Psoas muscle (tissue), 8 donors: Measurements from ENCODE around the gene MSMP. TPM values are rescaled to one million over a fixed set of nuclear protein-coding genes. Genes with fewer than 3 reads are reported as not detected.
A peak's percentile ranks its signal among the peaks of the same experiment; 100 is the strongest.

Source experiments
- ATAC-seq, 4 donors: fragments of 200-7000 bp; cut with Tn5 transposase; one replicate each; pipeline ENCODE4 v1.9.1; 2020; ENCODE audit warnings: moderate library complexity in 3 of 4, mild to moderate bottlenecking in 2 of 4
- DNase-seq, 2 donors: peaks; one replicate each; pipeline ENCODE4 v3.0.0-alpha.2; 2020
- H3K27ac ChIP-seq: fragments of 200-600 bp; one replicate; pipeline ENCODE4 v1.8.0; 2022
- H3K27me3 ChIP-seq, 3 donors: fragments of 200-600 bp in 1 of 3; one replicate each; pipeline versions ENCODE4 v1.6.1 to v1.8.0; 2013 to 2022; ENCODE audit warnings: low read length in 2 of 3, mild to moderate bottlenecking in 2 of 3, moderate library complexity in 1 of 3; ENCODE audit not compliant: insufficient read depth in 3 of 3
- H3K36me3 ChIP-seq, 2 donors: fragments of 200-600 bp in 1 of 2; one replicate each; pipeline versions ENCODE4 v1.6.1 to v1.8.0; 2013 to 2022; ENCODE audit warnings: low read depth in 1 of 2, mild to moderate bottlenecking in 1 of 2, moderate library complexity in 1 of 2; ENCODE audit not compliant: insufficient read depth in 1 of 2
- H3K4me1 ChIP-seq: fragments of 200-600 bp; one replicate; pipeline ENCODE4 v1.8.0; 2022
- H3K4me3 ChIP-seq: fragments of 200-600 bp; one replicate; pipeline ENCODE4 v1.8.0; 2022; ENCODE audit warnings: mild to moderate bottlenecking
- H3K9me3 ChIP-seq: fragments of 200-600 bp; one replicate; pipeline ENCODE4 v1.8.0; 2022
- CTCF ChIP-seq: fragments of 200-600 bp; IDR thresholded peaks from one replicate; pipeline ENCODE4 v1.8.0; 2022; ENCODE audit warnings: antibody characterized with exemption
- WGBS, 3 donors: extraction: QIAGEN DNeasy Blood & Tissue Kit; methylation state at CpG; one replicate each; pipeline versions ENCODE4 v1.1.6 to v1.1.7; 2013; 5-methylcytosine and 5-hydroxymethylcytosine counted together
- intact Hi-C, 2 donors: fragments of 100-400 bp; cut with DNase I; formaldehyde crosslinking; loops; one replicate each; pipeline versions ENCODE4 v1.11.0 to v1.14.2; 2022
- polyA plus RNA-seq, 3 donors: library from polyadenylated mRNA; stranded (reverse); fragments of 200-250 nt; gene quantifications; one replicate each; pipeline ENCODE4 v1.2.3, GENCODE V29; 2013
- total RNA-seq, 4 donors: library from RNA; stranded (reverse); fragmentation: NEBNext Ultra II Directional in 2 of 4; extraction: Animal tissue kit (Norgen Biotek cat#: 25700) in 2 of 4; gene quantifications; one replicate each; pipeline versions ENCODE4 v1.2.1 to v1.2.4, GENCODE V29; 2021 to 2023
- donor health status: healthy with polysubstance abuse.
- donor health status: DM: no; HTN: no; CAD: no; lungs with moderate emphysema.
- donor health status: Bipolar disorder and iron deficiency.
- donor health status: healthy.
- donor health status: DM: yes; HTN: yes; CAD: no.
- donor health status: DM: no; HTN: no; CAD: no.
- donor health status: DM: no; HTN: no; CAD: no.
- donor health status: DM: yes; HTN: yes; CAD: no.

Gene MSMP
- total and polyA plus RNA-seq, 7 donors = 0.16 to 1.2 TPM; not detected in 5

DNA sequence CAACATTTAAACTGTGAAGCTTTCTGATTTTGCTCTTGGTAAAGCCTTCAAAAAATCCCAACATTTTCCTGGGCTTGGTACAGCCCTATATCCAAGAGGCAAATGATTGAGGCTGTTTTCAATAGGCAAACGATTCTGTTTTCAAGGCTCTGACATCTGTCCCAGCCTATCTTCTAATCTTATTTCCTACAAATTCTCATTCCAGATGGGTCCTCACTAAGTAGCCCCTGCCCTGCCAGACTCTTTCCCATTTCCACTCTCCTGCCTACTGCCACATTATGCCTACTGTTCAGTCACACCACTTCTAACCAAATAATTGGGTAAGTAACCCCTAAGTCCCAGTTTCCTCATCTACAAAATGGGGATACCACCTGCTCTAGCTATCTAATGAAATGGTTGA is 8.5 kb downstream of the MSMP start:
- Histone ChIP-seq H3K27ac (peak overlapping the region; percentile 90), H3K4me3 (peak overlapping the region; percentile 93), H3K36me3 (peaks cover 26 to 64% of the 10 kb centered on the region in 2 donors), H3K27me3 (no peaks in the 10 kb centered on the region), H3K4me1 (peaks cover 47% of the 10 kb centered on the region), H3K9me3 (no peaks in the 10 kb centered on the region)
- TF ChIP-seq CTCF = no peak
- intact Hi-C loops = no loop called here
- no peak for ATAC-seq
- WGBS, 3 donors = 24 to 46% (median 31%) methylated on average over 1 of the region's 1 CpG
- DNase-seq = no peak

DNA sequence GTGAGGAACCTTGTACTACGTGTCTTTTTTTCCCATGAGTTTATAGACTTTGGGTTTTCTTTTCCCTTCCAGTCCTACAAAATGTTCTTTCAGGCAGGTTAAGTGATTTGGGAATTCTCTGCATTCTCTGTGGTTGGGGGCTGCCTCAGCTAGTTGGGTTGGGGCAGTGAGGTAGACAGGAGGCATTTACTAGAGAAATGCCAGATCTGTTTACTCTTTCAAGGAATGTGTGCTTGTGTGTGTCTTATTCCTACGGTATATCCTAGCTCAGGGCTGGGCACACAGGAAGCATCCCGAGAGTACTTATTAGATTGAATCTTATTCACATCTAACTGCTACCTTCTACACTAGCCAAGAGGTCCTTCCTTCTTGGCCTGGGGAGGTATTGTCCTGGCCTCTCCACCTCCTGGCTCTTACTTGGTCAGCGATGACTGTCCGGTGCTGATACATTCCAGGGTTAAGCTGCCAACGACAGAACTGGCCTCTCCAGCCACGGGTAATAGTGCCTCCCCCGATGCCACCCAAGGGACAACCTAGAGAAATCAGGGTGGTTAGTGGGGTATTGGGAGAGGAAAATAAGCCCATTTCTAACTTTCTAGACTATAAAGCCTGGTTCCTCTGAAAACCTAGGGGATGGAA is 10.1 kb downstream of the MSMP start:
- Histone ChIP-seq H3K4me1 (peaks cover 41% of the 10 kb centered on the region), H3K27me3 (no peaks in the 10 kb centered on the region), H3K36me3 (peaks cover 39 to 76% of the 10 kb centered on the region in 2 donors), H3K4me3 (no peak overlapping the region), H3K27ac (peak overlapping the region; percentile 7), H3K9me3 (no peaks in the 10 kb centered on the region)
- TF ChIP-seq CTCF = no peak
- 52 to 71% (median 57%) methylated on average over 8 of the region's 8 CpGs for WGBS, 3 donors
- intact Hi-C loops = no loop called here
- DNase-seq = no peak
- ATAC-seq = no peak

GRCh38 chr9:35743452-35743851 is 10.6 kb downstream of the MSMP start:
- no peak overlapping the region for H3K27ac ChIP-seq

GRCh38 chr9:35741740-35742139 is 12.3 kb downstream of the MSMP start:
- 86 to 89% (median 87%) methylated on average over 7 of the region's 7 CpGs for WGBS, 3 donors
- Histone ChIP-seq H3K4me1 (peaks cover 33% of the 10 kb centered on the region), H3K4me3 (no peak overlapping the region), H3K27ac (no peak overlapping the region), H3K9me3 (no peaks in the 10 kb centered on the region), H3K36me3 (peaks cover 49 to 98% of the 10 kb centered on the region in 2 donors), H3K27me3 (no peaks in the 10 kb centered on the region)
- intact Hi-C loops = no loop called here
- TF ChIP-seq CTCF = no peak
- DNase-seq (no peak), ATAC-seq (no peak)

More at GRCh38 chr9:35743452-35743851, 10.6 kb downstream of the MSMP start:
- Histone ChIP-seq H3K9me3 (no peaks in the 10 kb centered on the region), H3K27me3 (no peaks in the 10 kb centered on the region), H3K4me3 (no peak overlapping the region), H3K4me1 (peaks cover 41% of the 10 kb centered on the region), H3K36me3 (peaks cover 43 to 82% of the 10 kb centered on the region in 2 donors)
- TF ChIP-seq CTCF = no peak
- 61 to 71% (median 65%) methylated on average over 2 of the region's 2 CpGs for WGBS, 3 donors
- intact Hi-C loops = no loop called here
- ATAC-seq (no peak), DNase-seq (no peak)

DNA sequence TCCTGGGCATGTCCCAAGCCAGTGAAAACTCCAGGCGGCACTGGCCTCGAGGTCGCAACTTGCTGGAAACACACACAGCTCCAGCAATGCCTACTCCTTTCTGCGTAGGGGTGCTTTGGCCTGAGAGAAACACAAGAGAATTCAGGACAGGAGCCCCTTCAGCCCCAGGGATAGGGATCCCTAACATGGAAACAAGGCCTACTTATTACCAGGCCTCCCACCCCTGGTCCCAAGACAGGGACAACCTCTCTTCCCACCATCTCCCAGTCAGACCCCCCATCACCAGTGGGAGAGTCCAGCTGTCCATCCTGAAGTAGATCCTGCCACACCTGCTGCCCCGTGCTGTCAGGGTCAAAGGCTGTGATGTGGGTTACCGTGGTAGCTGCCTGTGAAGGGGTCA is 13.8 kb downstream of the MSMP start:
- Histone ChIP-seq H3K27ac (no peak overlapping the region), H3K4me3 (no peak overlapping the region), H3K27me3 (no peaks in the 10 kb centered on the region), H3K9me3 (no peaks in the 10 kb centered on the region), H3K4me1 (peaks cover 18% of the 10 kb centered on the region), H3K36me3 (peaks cover 49 to 100% of the 10 kb centered on the region in 2 donors)
- TF ChIP-seq CTCF = no peak
- DNase-seq = no peak
- ATAC-seq = no peak
- 72 to 80% (median 72%) methylated on average over 6 of the region's 6 CpGs for WGBS, 3 donors
- intact Hi-C loops = no loop called here
